IMR-90 (cell line): ENCODE measurements around the gene KCNG4. TPM values are rescaled to one million over a fixed set of nuclear protein-coding genes. Genes with fewer than 3 reads are reported as not detected.

Experiments used
- ATAC-seq: fragments of 200-7000 bp; cut with Tn5 transposase; 2 replicates; pipeline ENCODE4 v1.9.1; 2020; ENCODE audit warnings: low read depth, mild to moderate bottlenecking, moderate library complexity
- BruUV-seq: library from RNA; stranded (reverse); fragments of 400-500 nt; replicated peaks from 2 replicates; lab custom pipeline; 2021; lab: Mats Ljungman, UMichigan
- CTCF ChIA-PET: fragments of 300-600 bp; formaldehyde crosslinking; extraction: SDS; loops from one replicate; lab custom pipeline; 2021; ENCODE audit warnings: antibody characterized with exemption; lab: Yijun Ruan, JAX
- POLR2A ChIA-PET: fragments of 300-600 bp; sonication (Branson Sonifier 250); formaldehyde crosslinking; loops from one replicate; lab custom pipeline; 2022; ENCODE audit warnings: antibody characterized with exemption; ENCODE audit not compliant: unreplicated experiment; lab: Charles Lee
- DNase-seq: peaks from one replicate; pipeline ENCODE4 v3.0.0; 2013
- H2AFZ ChIP-seq: replicated peaks from 2 replicates; pipeline ENCODE3; 2013; ENCODE audit warnings: low read length, mild to moderate bottlenecking; ENCODE audit not compliant: poor library complexity
- H2AK5ac ChIP-seq: 2 replicates; pipeline ENCODE4 v1.6.1; 2013; ENCODE audit warnings: low read depth, low read length, inconsistent platforms
- H2AK9ac ChIP-seq: replicated peaks from 2 replicates; pipeline ENCODE3; 2013; ENCODE audit warnings: mild to moderate bottlenecking, low read depth, low read length, moderate library complexity; ENCODE audit not compliant: poor library complexity
- H2BK120ac ChIP-seq: 2 replicates; pipeline ENCODE4 v1.6.1; 2013; ENCODE audit warnings: low read depth, low read length, inconsistent platforms
- H2BK15ac ChIP-seq: 3 replicates; pipeline ENCODE4 v1.6.1; 2013; ENCODE audit warnings: low read depth, low read length, inconsistent platforms
- H2BK20ac ChIP-seq: 2 replicates; pipeline ENCODE4 v1.6.1; 2013; ENCODE audit warnings: low read depth, mild to moderate bottlenecking, inconsistent platforms, low read length, moderate library complexity
- H2BK5ac ChIP-seq: 2 replicates; pipeline ENCODE4 v1.6.1; 2013; ENCODE audit warnings: mild to moderate bottlenecking, low read depth, low read length, inconsistent platforms; ENCODE audit not compliant: poor library complexity, severe bottlenecking
- H3K14ac ChIP-seq: replicated peaks from 2 replicates; pipeline ENCODE4 v1.6.1; 2013; ENCODE audit warnings: low read depth, low read length, inconsistent platforms
- H3K18ac ChIP-seq: 2 replicates; pipeline ENCODE4 v1.6.1; 2013; ENCODE audit warnings: low read depth, low read length, control low read depth
- H3K23ac ChIP-seq: 2 replicates; pipeline ENCODE4 v1.6.1; 2013; ENCODE audit warnings: low read depth, low read length, inconsistent platforms
- H3K27ac ChIP-seq: 2 replicates; pipeline ENCODE4 v1.5.1; 2013; ENCODE audit warnings: mild to moderate bottlenecking, control low read depth, low read length; ENCODE audit not compliant: insufficient read depth
- H3K27me3 ChIP-seq: 2 replicates; pipeline ENCODE4 v1.6.1; 2013; ENCODE audit warnings: low read length; ENCODE audit not compliant: control insufficient read depth, insufficient read depth
- H3K36me3 ChIP-seq: 2 replicates; pipeline ENCODE4 v1.6.1; 2013; ENCODE audit warnings: low read length, mixed read lengths; ENCODE audit not compliant: control insufficient read depth, insufficient read depth
- H3K4ac ChIP-seq: 2 replicates; pipeline ENCODE4 v1.6.1; 2013; ENCODE audit warnings: low read depth, low read length, inconsistent platforms
- H3K4me1 ChIP-seq: 2 replicates; pipeline ENCODE4 v1.6.1; 2013; ENCODE audit warnings: low read length, mixed read lengths; ENCODE audit not compliant: control insufficient read depth, insufficient read depth
- H3K4me2 ChIP-seq: 2 replicates; pipeline ENCODE4 v1.6.1; 2013; ENCODE audit warnings: low read depth, mild to moderate bottlenecking, control low read depth, low read length, moderate library complexity
- H3K4me3 ChIP-seq: 2 replicates; pipeline ENCODE4 v1.5.1; 2013; ENCODE audit warnings: low read depth, mild to moderate bottlenecking, control low read depth, low read length, moderate library complexity; ENCODE audit not compliant: insufficient read depth
- H3K56ac ChIP-seq: 2 replicates; pipeline ENCODE4 v1.6.1; 2013; ENCODE audit warnings: low read length, inconsistent platforms; ENCODE audit not compliant: insufficient read depth; ENCODE audit errors: extremely low read depth
- H3K79me1 ChIP-seq, 2 experiments: 2 replicates each; pipeline ENCODE4 v1.6.1; 2013; ENCODE audit warnings: low read length in 2 of 2, inconsistent platforms in 1 of 2, low read depth in 1 of 2
- H3K9ac ChIP-seq: 2 replicates; pipeline ENCODE4 v1.6.1; 2013; ENCODE audit warnings: low read depth, low read length, control low read depth
- H3K9me1 ChIP-seq: 2 replicates; pipeline ENCODE4 v1.6.1; 2013; ENCODE audit warnings: low read length, inconsistent platforms; ENCODE audit not compliant: insufficient read depth
- H3K9me3 ChIP-seq: 2 replicates; pipeline ENCODE4 v1.6.1; 2013; ENCODE audit warnings: low read length; ENCODE audit not compliant: control insufficient read depth, insufficient read depth
- H4K20me1 ChIP-seq: 2 replicates; pipeline ENCODE4 v1.6.1; 2013; ENCODE audit warnings: low read length, inconsistent platforms; ENCODE audit not compliant: insufficient read depth
- H4K5ac ChIP-seq: 2 replicates; pipeline ENCODE4 v1.6.1; 2013; ENCODE audit warnings: mild to moderate bottlenecking, low read depth, low read length, control low read depth
- H4K8ac ChIP-seq, 2 experiments: 2 replicates each; pipeline ENCODE4 v1.6.1; 2013; ENCODE audit warnings: low read depth in 2 of 2, low read length in 2 of 2, control low read depth in 1 of 2, inconsistent platforms in 1 of 2
- H4K91ac ChIP-seq: 2 replicates; pipeline ENCODE4 v1.6.1; 2013; ENCODE audit warnings: low read depth, low read length, inconsistent platforms; ENCODE audit not compliant: insufficient read depth
- MAZ ChIP-seq: IDR thresholded peaks from 2 replicates; pipeline ENCODE4 v1.6.1; 2012; ENCODE audit warnings: low read depth, mild to moderate bottlenecking, low read length, improper control_type of control experiment, moderate library complexity, borderline replicate concordance
- POLR2A ChIP-seq: IDR thresholded peaks from 2 replicates; pipeline ENCODE4 v1.6.1; 2012; ENCODE audit warnings: mild to moderate bottlenecking, low read depth, low read length
- WGBS, 2 experiments: methylation state at CpG; one replicate each; pipeline versions ENCODE4 v1.1.5 to v1.1.7; 2013; ENCODE audit warnings: missing lambda C conversion rate in 2 of 2; ENCODE audit not compliant: insufficient read length in 1 of 2; ENCODE audit errors: extremely low coverage in 2 of 2; 5-methylcytosine and 5-hydroxymethylcytosine counted together
- dilution Hi-C: fragments of 300-500 bp; cut with HindIII; formaldehyde crosslinking; loops from one replicate; pipeline ENCODE4 v1.14.3; 2018; ENCODE audit warnings: low sequenced_read_pairs; ENCODE audit not compliant: unreplicated experiment
- in situ Hi-C: fragments of 300-500 bp; cut with MboI; formaldehyde crosslinking; loops from 3 replicates; pipeline ENCODE4 v1.14.3; 2019; ENCODE audit warnings: low sequenced_read_pairs, inconsistent platforms, mixed read lengths
- intact Hi-C: fragments of 100-400 bp; cut with micrococcal nuclease; formaldehyde crosslinking; loops from 2 replicates; pipeline ENCODE4 v1.10.0; 2022
- polyA plus RNA-seq, 3 experiments: library from polyadenylated mRNA; depleted of rRNA; stranded (reverse); fragments of >200 nt; gene quantifications; 2 replicates each; pipeline ENCODE4 v1.2.3, GENCODE V29; 2012; ENCODE audit warnings: low replicate concordance in 1 of 3
- total RNA-seq: library from RNA; depleted of rRNA; stranded (reverse); fragments of >200 nt; gene quantifications from 2 replicates; pipeline ENCODE4 v1.2.3, GENCODE V29; 2012
- TF ChIP-seq, protein P1 (sequence below): fragments of 150-350 bp; IDR thresholded peaks from 2 replicates; pipeline ENCODE4 v1.6.1; 2016; ENCODE audit warnings: low read depth, mild to moderate bottlenecking, low read length, moderate library complexity, borderline replicate concordance

KCNG4 gene
- total and polyA plus RNA-seq, 2 of the 4 experiments (the other 2 are of a cell fraction), result not detected

GRCh38 chr16:84237994-84238750 lies 1.6 kb downstream of the KCNG4 start:
- no peak overlapping the region for H2BK120ac ChIP-seq
- ATAC-seq (no peak), DNase-seq (no peak)
- WGBS, 2 experiments, result 89% methylated on average over 8 of the region's 17 CpGs; no CpG with 5 or more reads in 1 of the 2 experiments
- TF ChIP-seq POLR2A (no peak), MAZ (no peak)
- TF ChIP-seq, protein P1, sequence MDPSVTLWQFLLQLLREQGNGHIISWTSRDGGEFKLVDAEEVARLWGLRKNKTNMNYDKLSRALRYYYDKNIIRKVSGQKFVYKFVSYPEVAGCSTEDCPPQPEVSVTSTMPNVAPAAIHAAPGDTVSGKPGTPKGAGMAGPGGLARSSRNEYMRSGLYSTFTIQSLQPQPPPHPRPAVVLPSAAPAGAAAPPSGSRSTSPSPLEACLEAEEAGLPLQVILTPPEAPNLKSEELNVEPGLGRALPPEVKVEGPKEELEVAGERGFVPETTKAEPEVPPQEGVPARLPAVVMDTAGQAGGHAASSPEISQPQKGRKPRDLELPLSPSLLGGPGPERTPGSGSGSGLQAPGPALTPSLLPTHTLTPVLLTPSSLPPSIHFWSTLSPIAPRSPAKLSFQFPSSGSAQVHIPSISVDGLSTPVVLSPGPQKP, result no peak
- ChIA-PET CTCF (no interaction called here), POLR2A (no interaction called here)
- H2AFZ ChIP-seq, result no peak overlapping the region
- H2BK20ac ChIP-seq, result no peak overlapping the region
- H3K4me2 ChIP-seq, result no peak overlapping the region
- H3K27ac ChIP-seq, result no peak overlapping the region
- H3K79me1 ChIP-seq, result no peaks in the 10 kb centered on the region
- no peak overlapping the region for H3K9ac ChIP-seq
- no peak overlapping the region for H3K56ac ChIP-seq
- in situ Hi-C loops, result no loop called here
- peaks cover 61% of the 10 kb centered on the region for H3K27me3 ChIP-seq
- no peaks in the 10 kb centered on the region for H3K9me3 ChIP-seq
- H3K4me1 ChIP-seq, result no peaks in the 10 kb centered on the region; the same call in 1 of the 2 replicates
- H3K23ac ChIP-seq, result no peak overlapping the region
- no peak overlapping the region for H2BK15ac ChIP-seq
- no peak overlapping the region for H3K14ac ChIP-seq
- no peaks in the 10 kb centered on the region for H4K20me1 ChIP-seq
- H2AK5ac ChIP-seq, result no peak overlapping the region
- H4K91ac ChIP-seq, result no peak overlapping the region
- no peak overlapping the region for H2BK5ac ChIP-seq
- no TSS peak for BruUV-seq
- H4K5ac ChIP-seq, result no peak overlapping the region
- H3K18ac ChIP-seq, result no peak overlapping the region
- H4K8ac ChIP-seq, result no peak overlapping the region
- no peak overlapping the region for H3K4me3 ChIP-seq
- no peaks in the 10 kb centered on the region for H3K9me1 ChIP-seq
- dilution Hi-C loops, result no loop called here
- H3K36me3 ChIP-seq, result no peaks in the 10 kb centered on the region
- no peak overlapping the region for H2AK9ac ChIP-seq
- H3K4ac ChIP-seq, result no peak overlapping the region
- intact Hi-C loops, result no loop called here
